LoVo (cell line): Measurements from ENCODE around the gene RNF32.

Experiments
- DNase-seq: peaks from one replicate; pipeline ENCODE4 v3.0.0-alpha.2; 2016; ENCODE audit warnings: low spot score

The RNF32 gene

GRCh38 chr7:156640257-156640948 lies at the start of gene RNF32:
Gene RNF32 (plus strand): TSS chr7:156640774. CDS start chr7:156643878, 3,104 bp downstream.
- peak; percentile 93 for DNase-seq

GRCh38 chr7:156592155-156592884 lies 48.3 kb upstream of the RNF32 start:
- no peak for DNase-seq

GRCh38 chr7:156594283-156595080 lies 46.1 kb upstream of the RNF32 start:
- DNase-seq: no peak

- no peak for DNase-seq
These were observed 40.1 kb upstream of the RNF32 start for GRCh38 chr7:156600496-156600895.

- DNase-seq: no peak
These were observed 38.3 kb upstream of the RNF32 start for GRCh38 chr7:156602283-156602682.

- no peak for DNase-seq
These were observed 37.6 kb upstream of the RNF32 start for GRCh38 chr7:156603011-156603410.

GRCh38 chr7:156603629-156604028 lies 36.9 kb upstream of the RNF32 start:
- no peak for DNase-seq

GRCh38 chr7:156604311-156604710 lies 36.3 kb upstream of the RNF32 start:
- DNase-seq: no peak

- DNase-seq: no peak
These were observed 35.5 kb upstream of the RNF32 start for GRCh38 chr7:156604836-156605695.

- DNase-seq: no peak
These were observed 34.4 kb upstream of the RNF32 start for GRCh38 chr7:156606135-156606534.

GRCh38 chr7:156606691-156607331 lies 33.8 kb upstream of the RNF32 start:
- DNase-seq: no peak

GRCh38 chr7:156607332-156608172 lies 33.0 kb upstream of the RNF32 start:
- DNase-seq: no peak

GRCh38 chr7:156608173-156608478 lies 32.4 kb upstream of the RNF32 start:
- no peak for DNase-seq

GRCh38 chr7:156609010-156609877 lies 31.3 kb upstream of the RNF32 start:
- peak; percentile 19 for DNase-seq

- DNase-seq: no peak
These were observed 30.4 kb upstream of the RNF32 start for GRCh38 chr7:156610130-156610529.

GRCh38 chr7:156610601-156611000 lies 30.0 kb upstream of the RNF32 start:
- DNase-seq: no peak

- no peak for DNase-seq
These were observed 29.3 kb upstream of the RNF32 start for GRCh38 chr7:156611014-156612010.

- DNase-seq: no peak
These were observed 27.6 kb upstream of the RNF32 start for GRCh38 chr7:156612930-156613329.
